Measurements from ENCODE around the gene MECP2. TPM values are rescaled to one million over a fixed set of nuclear protein-coding genes. Genes with fewer than 3 reads are reported as not detected.

Gene MECP2
- total RNA-seq, 1 donor from 2014 or later = 43.7 TPM

GRCh38 chrX:154074199-154074598 is 23.3 kb downstream of the MECP2 start:
- no peaks in the 10 kb centered on the region for H3K27me3 Mint-ChIP-seq (ENCODE audit: unreplicated experiment)
- peaks cover 18% of the 10 kb centered on the region for H3K4me1 Mint-ChIP-seq (ENCODE audit: unreplicated experiment)
- DNase-seq (ENCODE audit: extremely low spot score, unreplicated experiment) = no peak
- TF ChIP-seq CTCF (IDR thresholded peaks at IDR 0.05) = no peak
- no peak overlapping the region for H3K4me3 Mint-ChIP-seq (ENCODE audit: unreplicated experiment)
- peak overlapping the region; percentile 61 for H3K27ac Mint-ChIP-seq (ENCODE audit: unreplicated experiment)
- H3K9me3 Mint-ChIP-seq (ENCODE audit: unreplicated experiment) = no peaks in the 10 kb centered on the region
- H3K36me3 Mint-ChIP-seq (ENCODE audit: unreplicated experiment) = no peaks in the 10 kb centered on the region

- Mint-ChIP-seq H3K4me1 (ENCODE audit: unreplicated experiment) (peaks cover 18% of the 10 kb centered on the region), H3K36me3 (ENCODE audit: unreplicated experiment) (no peaks in the 10 kb centered on the region), H3K27me3 (ENCODE audit: unreplicated experiment) (no peaks in the 10 kb centered on the region), H3K27ac (ENCODE audit: unreplicated experiment) (peak overlapping the region; percentile 31), H3K9me3 (ENCODE audit: unreplicated experiment) (no peaks in the 10 kb centered on the region), H3K4me3 (ENCODE audit: unreplicated experiment) (no peak overlapping the region)
- TF ChIP-seq CTCF (IDR thresholded peaks at IDR 0.05) = no peak
- DNase-seq (ENCODE audit: extremely low spot score, unreplicated experiment) = no peak
Measured at GRCh38 chrX:154072192-154072591, 25.3 kb downstream of the MECP2 start.

- Mint-ChIP-seq H3K27ac (ENCODE audit: unreplicated experiment) (no peak overlapping the region), H3K4me3 (ENCODE audit: unreplicated experiment) (no peak overlapping the region), H3K36me3 (ENCODE audit: unreplicated experiment) (no peaks in the 10 kb centered on the region), H3K4me1 (ENCODE audit: unreplicated experiment) (peaks cover 10% of the 10 kb centered on the region), H3K9me3 (ENCODE audit: unreplicated experiment) (no peaks in the 10 kb centered on the region), H3K27me3 (ENCODE audit: unreplicated experiment) (no peaks in the 10 kb centered on the region)
- TF ChIP-seq CTCF (IDR thresholded peaks at IDR 0.05) = no peak
- DNase-seq (ENCODE audit: extremely low spot score, unreplicated experiment) = no peak
Measured at GRCh38 chrX:154068560-154068959, 29.0 kb downstream of the MECP2 start.

- Mint-ChIP-seq H3K27ac (ENCODE audit: unreplicated experiment) (no peak overlapping the region), H3K4me3 (ENCODE audit: unreplicated experiment) (no peak overlapping the region), H3K27me3 (ENCODE audit: unreplicated experiment) (no peaks in the 10 kb centered on the region), H3K4me1 (ENCODE audit: unreplicated experiment) (peaks cover 22% of the 10 kb centered on the region), H3K36me3 (ENCODE audit: unreplicated experiment) (no peaks in the 10 kb centered on the region), H3K9me3 (ENCODE audit: unreplicated experiment) (no peaks in the 10 kb centered on the region)
- no peak for DNase-seq (ENCODE audit: extremely low spot score, unreplicated experiment)
- TF ChIP-seq CTCF (IDR thresholded peaks at IDR 0.05) = no peak
Measured at GRCh38 chrX:154064637-154065435, 32.7 kb downstream of the MECP2 start.

GRCh38 chrX:154063234-154063633 is 34.3 kb downstream of the MECP2 start:
- H3K27me3 Mint-ChIP-seq (ENCODE audit: unreplicated experiment) = no peaks in the 10 kb centered on the region
- no peak for TF ChIP-seq CTCF (IDR thresholded peaks at IDR 0.05)
- H3K4me3 Mint-ChIP-seq (ENCODE audit: unreplicated experiment) = no peak overlapping the region
- no peak overlapping the region for H3K27ac Mint-ChIP-seq (ENCODE audit: unreplicated experiment)
- no peaks in the 10 kb centered on the region for H3K9me3 Mint-ChIP-seq (ENCODE audit: unreplicated experiment)
- peaks cover 38% of the 10 kb centered on the region for H3K4me1 Mint-ChIP-seq (ENCODE audit: unreplicated experiment)
- no peaks in the 10 kb centered on the region for H3K36me3 Mint-ChIP-seq (ENCODE audit: unreplicated experiment)
- DNase-seq (ENCODE audit: extremely low spot score, unreplicated experiment) = no peak
